Kidney tubule cell (primary cell): ENCODE results near the gene DNASE1L1.

Source experiments
- DNase-seq: peaks from one replicate; pipeline ENCODE4 v3.0.0-alpha.2; 2018; ENCODE audit warnings: low spot score

DNASE1L1 gene

DNA sequence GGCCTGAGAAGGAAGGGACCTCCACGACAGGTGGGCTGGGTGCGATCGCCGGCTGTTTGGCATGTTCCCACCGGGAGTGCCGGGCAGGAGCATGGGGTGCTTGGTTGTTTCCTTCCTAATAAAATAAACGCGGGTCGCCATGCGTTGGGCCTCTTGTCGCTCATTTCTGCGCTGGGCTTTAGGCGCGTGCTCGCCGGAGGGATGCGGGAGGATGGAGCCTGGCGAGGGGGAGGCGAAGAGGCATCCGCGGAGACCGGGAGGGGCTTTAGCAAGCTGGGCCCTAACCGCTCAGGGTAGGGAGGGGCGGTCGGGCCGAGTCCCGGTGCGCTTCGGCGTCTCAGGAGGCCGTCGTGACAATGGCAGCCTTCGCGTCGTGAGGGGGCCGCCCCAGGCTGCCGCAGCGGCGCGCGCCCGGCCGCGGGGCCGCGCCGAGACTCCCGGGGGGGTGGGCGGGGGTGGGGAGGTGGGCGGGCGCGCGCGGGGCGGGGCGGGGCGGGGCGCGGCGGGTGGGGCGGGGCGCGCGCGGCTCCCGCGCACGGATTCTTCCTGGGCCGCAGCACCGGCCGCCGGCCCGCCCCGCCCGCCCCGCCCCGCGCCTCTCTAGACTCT is 27.4 kb upstream of the DNASE1L1 start:
- DNase-seq = no peak

DNA sequence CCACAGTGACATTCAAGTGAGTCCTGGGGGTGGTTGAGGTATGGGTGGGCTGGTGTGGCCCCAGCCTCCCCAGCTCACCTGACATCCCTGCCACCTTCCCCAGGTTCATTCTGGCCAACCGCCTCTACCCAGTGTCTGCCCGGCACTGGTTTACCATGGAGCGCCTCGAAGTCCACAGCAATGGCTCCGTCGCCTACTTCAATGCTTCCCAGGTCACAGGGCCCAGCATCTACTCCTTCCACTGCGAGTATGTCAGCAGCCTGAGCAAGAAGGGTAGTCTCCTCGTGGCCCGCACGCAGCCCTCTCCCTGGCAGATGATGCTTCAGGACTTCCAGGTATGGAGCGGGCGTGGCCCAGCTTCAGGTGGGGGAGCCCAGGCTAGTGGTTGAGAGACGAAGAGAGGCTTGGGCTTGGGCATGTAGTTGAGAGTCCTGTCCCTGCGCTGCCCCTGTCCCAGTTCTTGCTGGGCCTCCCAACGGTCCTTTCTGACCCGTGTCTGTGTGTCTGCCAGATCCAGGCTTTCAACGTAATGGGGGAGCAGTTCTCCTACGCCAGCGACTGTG is 26.2 kb upstream of the DNASE1L1 start:
- no peak for DNase-seq

DNA sequence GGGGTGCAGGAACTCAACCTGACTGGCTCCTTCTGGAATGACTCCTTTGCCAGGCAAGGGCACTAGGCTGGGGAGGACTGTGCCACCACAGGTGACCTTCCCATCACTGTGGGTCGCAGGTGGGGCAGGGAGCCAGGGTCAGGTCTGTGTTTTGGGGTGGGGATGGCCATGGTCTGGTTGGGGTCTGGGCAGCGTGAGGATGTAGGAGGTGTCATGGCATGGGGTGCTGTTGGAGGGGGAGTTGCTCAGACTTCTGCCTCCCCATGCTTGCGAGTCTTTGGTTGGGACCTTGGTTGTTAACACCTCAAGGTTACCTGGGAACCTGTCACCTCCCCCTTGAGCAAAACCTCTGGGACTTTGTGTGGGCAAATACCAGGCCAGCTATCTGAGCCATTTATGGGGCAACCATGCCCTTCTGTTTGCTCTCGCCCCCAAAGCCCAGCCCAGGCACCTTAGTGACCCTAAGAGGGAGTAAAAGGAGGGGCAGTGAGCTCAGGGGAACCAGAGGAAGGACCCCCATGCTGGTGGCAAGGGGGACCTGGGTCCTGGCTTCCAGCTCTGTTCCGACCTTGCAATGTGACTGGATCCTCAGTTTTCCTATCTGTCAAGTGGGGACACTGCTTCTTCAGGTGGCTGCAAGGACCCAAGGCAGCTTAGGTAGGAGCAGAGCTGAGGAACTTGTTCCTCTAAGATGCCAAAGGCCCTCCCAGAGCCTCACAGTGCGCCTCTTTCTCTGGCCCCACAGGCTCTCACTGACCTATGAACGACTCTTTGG is 25.5 kb upstream of the DNASE1L1 start:
- no peak for DNase-seq

DNA sequence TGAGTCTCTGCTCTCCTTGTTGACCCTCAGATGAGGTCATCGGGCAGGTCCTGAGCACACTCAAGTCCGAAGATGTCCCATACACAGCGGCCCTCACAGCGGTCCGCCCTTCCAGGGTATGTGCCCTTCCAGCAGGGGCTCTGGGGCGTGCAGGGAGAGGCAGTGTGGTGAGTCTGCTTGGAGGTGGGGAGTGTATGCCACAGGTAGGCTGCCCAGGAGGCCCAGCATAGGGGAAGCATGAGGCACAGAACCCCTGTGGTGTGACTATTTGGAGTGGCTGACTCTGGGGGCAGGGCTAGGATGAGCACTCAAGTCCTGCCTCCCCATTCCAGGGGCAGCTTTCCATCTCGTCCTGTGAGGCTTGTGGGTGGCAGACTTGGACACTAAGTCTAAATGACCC is 24.6 kb upstream of the DNASE1L1 start:
- DNase-seq = no peak

DNA sequence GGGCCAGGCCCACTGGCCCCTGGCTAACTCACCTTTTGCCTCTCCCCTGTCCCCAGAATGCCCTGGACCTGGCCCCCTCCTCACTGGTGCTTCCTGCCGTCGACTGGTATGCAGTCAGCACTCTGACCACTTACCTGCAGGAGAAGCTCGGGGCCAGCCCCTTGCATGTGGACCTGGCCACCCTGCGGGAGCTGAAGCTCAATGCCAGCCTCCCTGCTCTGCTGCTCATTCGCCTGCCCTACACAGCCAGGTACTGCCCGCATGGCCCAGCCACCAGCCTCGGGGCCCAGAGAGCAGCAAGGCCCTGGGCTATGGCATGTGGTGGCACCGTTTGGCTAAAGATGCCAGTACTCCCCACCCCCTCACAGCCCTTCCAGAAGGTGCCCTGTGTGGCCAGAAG is 23.2 kb upstream of the DNASE1L1 start:
- DNase-seq = no peak

DNA sequence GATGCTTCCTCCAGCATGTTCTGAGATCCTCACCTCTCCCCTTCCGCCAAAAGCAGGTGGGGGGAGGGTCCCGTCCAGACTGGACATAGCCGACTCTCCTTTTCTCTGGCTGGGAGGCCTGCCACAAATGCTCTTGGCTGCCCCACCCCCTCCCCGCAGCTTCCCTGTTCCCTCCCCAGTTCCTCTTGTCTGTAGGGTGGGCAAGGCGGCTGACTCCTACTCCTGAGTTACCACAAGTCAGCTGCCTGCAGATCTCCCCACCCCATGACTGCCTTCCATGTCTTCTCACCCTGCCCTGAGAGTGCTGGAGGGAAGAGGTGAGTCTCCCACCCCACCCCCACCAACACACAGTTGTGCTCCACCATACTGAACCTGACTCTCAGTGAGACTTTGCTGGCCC is 22.3 kb upstream of the DNASE1L1 start:
- DNase-seq = no peak

DNA sequence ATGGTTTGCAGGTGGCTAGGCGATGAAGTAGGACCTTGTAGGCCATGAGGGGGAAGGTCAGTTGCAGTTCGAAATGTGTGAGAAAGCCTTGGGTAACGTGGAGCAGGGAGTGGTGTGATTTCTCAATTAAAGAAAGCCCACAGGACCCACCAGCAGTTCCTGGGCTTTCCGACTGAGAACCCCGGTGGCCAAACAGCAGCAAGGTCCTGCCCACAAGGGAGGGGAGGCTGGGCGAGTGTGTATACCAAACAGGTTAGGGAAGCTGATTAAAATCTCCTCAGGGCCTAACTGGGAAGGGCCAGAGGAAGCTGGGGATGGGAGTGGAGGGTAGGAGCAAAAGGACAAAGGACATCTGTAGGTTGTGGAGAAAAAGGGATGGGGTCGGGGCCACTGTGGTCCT is 21.9 kb upstream of the DNASE1L1 start:
- DNase-seq = no peak

DNA sequence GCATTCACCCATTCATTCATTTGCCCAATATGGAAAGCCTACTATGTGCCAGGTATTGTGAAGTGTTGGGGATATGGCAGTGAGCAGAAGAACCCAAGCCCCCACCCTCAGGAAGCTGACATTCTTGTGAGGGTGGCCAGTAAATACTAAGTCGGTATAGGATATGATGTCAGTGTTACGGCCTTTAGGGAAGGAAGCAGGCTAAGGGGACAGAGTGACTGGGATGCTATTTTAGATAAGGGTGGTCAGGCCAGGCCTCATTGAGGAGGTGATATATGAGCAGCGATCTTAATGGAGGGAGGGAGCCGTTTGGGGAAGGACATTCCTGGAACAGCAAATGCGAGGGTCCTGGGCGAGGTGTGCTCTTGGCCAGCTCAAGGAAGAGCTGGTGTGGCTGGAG is 21.4 kb upstream of the DNASE1L1 start:
- no peak for DNase-seq

DNA sequence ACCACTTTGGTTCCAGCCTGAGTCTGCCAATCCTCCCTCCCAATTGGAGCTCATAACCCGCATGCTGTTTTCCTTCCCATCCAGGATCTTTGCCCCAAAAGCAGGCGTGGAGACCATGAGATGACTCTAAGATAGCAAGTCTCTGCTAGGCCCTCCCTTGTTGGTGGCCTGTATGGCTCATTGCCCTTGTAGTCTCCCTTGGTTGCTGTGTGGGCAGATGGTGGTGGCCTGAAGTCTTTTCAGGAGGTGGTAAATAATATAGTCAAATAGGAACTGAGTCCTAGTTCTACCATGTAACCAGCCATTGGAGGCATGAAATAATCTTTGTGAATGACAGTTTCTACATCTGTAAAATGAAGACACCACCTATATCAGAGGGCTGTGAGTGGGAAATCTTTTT is 20.7 kb upstream of the DNASE1L1 start:
- no peak for DNase-seq

DNA sequence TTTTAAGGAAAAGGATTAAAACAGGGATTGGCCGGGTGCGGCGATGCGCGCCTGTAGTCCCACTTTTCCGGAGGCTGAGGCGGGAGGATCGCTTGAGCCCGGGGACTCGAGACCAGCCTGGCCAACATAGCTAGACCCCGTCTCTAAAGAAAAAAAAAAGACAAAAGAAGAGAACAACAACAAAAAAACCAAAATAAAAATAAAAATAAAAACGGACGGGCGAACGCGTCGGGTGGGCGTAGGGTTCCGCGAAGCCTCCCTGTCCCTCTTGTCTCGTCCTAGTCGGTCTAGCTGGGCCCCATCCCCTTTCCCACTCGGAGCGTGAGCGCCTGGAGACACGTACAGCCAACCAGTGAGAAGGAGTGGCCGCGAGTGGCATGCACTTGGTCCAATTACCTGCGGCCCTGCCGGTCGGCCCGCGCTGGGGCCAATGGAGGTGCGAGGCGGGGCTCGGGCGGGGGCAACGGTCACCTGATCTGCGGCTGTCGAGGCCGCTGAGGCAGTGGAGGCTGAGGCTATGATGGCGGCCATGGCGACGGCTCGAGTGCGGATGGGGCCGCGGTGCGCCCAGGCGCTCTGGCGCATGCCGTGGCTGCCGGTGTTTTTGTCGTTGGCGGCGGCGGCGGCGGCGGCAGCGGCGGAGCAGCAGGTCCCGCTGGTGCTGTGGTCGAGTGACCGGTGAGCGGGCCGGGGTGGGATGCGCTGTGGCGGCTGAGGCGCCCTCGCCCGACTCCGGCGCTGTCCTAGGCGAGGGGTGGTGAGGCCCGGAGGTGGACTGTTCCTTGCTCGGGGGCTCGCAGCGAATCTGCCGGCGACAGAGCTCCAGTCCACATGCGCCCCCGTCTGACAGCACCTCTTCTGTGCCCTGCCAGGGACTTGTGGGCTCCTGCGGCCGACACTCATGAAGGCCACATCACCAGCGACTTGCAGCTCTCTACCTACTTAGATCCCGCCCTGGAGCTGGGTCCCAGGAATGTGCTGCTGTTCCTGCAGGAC is 19.4 kb upstream of the DNASE1L1 start, which contains the start of gene ATP6AP1:
ATP6AP1 (plus strand) TSS at position 502 of the 996 bp plus-strand sequence; CDS start at position 518, 16 bp downstream.
- peak; percentile 92 for DNase-seq

DNA sequence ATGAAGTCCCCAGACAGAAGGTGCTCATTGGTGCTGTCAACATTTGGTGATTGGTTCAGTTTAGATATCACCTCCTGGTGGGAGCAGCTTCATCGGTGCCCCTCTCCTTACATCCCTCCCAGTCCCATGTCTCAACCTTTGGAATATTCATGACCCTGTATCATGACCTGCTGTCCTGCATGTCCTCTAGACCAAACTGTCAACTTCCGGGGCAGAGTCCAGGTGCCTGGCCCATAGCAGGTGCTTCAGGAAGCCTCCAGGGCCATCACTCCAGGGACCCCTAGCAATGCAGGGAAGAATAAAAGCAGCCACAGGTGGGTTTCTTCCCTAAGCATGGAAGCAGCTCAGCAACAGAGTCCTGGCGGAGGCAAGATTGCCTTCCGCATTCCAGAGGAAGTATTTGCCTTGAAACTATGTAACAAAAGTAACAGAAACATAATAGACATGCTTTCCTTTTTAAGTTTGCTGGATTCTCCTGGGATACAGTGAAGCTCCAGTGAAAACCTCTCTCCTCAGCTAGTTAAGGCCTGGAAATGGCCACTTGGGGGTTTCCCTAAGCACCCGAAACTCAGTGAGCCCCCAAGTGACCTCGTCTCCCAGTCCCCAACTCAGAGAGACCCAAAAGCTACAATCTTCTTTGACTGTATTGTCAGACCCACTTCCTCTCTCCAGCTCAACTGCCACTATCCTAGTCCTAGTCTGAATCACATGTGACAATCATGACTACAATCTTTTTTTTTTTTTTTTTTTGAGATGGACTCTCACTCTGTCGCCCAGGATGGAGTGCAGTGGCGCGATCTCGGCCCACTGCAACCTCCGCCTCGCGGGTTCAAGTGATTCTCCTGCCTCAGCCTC is 18.1 kb upstream of the DNASE1L1 start:
- peak; percentile 27 for DNase-seq

DNA sequence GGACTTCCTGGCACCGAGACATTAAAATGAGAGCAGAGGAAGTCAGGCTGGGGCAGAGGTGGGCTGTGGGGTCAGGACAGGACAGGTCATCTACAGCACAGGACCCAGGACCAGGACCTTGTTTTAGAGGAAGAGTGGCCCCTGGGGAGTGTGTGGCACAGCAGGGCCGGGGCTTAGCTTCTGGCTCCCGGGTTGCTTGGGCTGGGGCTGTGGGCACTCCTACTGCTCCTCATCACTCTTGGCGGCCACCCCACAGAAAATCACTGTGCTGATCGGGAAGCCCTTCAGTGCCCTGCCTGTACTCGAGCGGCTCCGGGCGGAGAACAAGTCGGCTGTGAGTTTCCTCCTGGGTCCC is 11.3 kb upstream of the DNASE1L1 start:
- no peak for DNase-seq

DNA sequence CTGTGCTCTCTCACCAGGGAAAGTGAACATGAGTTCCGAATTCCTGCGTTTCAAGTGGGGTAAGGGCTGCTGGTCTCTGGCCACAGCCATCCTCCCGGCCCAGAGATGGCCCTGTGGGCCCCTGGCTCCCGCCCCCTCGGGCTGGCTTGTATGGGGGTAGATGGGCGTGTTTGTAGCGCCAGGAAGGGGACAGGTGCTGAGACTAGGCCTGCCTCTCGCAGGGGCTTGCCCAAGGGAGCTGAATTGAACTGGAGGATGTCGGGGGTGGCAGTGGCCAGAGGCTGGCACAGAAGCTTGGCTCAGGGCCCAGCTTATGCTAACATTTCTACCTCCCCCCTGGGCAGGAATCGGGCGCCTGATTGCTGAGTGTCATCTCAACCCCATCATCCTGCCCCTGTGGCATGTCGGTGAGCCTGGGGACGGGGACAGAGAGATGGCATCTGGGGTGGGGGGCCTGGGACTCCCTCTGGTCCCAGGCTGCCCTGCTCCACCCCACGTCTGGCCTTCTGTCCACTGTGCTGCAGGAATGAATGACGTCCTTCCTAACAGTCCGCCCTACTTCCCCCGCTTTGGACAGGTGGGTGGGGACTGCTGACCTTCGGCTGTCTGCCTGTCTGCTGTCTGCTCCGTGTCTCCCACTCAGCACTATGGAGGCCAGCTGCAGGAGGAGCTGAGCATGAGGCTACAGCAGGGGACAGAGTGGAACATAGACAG is 10.8 kb upstream of the DNASE1L1 start:
- DNase-seq = no peak

DNA sequence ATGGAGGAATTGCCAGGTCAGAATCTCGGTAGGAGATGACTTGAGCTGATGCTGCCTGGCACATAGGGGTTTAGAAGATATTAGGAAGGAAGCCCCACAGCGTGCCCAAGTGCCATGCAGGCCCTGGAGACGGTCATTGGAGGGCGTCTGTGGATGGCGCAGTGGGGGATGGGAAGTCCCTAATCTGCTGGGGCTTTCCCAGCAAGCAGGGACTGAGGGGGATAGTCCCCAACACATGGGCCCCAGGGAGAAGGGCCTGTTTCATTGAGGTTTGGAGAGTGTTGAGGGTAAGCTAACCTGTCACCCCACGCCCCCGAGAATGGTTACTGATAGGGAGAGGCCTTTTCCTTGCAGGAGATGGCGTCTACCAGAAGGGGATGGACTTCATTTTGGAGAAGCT is 10.1 kb upstream of the DNASE1L1 start:
- DNase-seq = no peak

DNA sequence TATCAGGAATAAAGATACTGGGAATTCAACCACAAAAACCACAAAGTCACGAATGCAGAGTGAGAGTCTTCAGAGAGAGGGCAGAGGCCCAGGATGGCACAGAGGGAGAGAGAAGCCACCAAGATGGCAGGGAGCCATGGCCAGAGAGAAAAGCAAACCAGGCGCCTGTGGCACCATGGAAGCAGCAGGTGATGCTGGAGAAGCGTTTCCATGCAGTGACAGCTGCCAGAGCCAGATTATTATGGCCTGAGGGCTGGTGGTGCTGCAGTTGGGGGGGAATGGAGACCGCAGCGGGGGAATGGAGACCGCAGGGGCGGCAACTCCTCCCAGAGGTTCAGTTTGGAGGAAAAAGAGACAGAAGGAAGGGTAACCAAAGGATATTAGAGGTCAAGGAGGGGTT is 8.1 kb upstream of the DNASE1L1 start:
- DNase-seq = no peak

DNA sequence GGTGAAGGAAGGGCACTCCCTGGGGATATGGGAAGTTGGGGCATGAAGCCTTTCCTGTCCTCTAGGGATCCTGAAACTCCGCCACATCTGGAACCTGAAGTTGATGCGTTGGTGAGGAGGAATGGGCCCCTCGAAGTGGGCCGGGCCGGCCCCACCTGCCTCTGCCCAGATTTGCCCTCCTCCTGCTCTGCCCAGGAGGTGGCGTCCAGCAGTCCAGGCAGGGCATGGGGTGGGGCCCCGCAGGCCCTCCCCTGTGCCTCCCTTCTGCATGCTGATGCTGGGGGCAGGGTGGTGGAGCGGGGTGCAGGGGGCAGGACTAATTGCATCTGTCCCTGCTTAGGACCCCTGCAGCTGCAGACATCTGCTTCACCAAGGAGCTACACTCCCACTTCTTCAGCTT is 4.1 kb upstream of the DNASE1L1 start:
- no peak for DNase-seq

DNA sequence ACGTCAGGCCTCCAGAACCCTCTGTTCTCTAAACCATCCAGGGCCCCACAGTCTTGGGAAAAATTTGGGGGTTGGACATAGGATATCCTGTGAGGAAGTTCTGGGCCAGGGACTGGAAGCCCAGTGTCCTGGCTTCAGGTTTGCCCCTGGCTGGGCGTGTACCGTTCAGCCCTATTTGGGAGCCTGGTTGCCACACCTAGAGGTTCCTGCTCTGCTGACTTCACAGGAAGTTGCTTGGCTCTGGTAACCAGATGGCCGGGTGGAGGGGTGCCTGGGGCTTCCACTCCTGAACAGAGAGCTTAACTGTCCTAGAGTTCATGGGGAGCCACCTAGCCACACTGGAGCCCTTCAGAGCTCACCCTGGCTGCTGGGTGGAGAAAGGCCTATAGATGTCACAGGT is 3.4 kb upstream of the DNASE1L1 start:
- DNase-seq = no peak

DNA sequence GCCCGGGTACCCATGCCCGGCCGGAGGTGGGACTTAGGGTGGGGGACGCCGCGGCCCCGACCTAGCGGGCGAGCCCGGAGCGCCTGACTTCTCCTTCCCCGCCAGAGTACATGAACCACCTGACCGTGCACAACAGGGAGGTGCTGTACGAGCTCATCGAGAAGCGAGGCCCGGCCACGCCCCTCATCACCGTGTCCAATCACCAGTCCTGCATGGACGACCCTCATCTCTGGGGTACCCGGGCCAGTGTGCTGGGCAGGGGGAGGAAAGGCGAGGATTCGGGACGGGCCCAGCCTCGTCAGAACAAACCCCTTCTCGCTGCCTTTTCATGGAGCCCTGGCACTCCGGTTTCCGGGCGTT is 2.9 kb upstream of the DNASE1L1 start:
- DNase-seq = peak; percentile 58

DNA sequence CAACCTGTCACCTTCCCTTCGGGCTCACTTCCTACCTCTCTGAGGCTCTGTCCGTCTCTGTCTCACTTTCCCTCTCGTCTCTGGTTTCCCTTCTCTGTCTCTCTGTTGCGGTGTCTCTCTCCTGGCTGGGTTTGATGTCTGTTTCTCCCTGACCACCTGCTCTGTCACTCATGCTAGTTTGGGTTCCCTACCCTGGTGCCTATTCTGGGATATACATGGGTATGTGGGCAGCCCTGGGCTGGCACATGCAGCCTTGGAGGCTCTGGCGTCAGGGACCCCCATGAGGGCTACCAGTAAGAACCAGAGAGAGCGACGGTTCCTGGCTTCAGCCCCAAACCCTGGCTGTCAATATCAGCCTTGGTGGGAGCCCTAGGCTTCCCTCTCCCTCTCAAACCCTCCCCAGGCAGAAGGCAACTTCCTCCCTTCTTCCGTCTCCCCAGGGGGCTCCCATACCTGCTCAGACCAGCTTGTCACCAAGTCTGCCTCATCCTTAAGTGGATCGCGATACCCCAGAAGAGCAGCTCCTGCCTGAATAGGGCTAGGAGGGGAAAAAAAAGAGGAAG is 314 bp downstream of the DNASE1L1 start:
- no peak for DNase-seq

DNA sequence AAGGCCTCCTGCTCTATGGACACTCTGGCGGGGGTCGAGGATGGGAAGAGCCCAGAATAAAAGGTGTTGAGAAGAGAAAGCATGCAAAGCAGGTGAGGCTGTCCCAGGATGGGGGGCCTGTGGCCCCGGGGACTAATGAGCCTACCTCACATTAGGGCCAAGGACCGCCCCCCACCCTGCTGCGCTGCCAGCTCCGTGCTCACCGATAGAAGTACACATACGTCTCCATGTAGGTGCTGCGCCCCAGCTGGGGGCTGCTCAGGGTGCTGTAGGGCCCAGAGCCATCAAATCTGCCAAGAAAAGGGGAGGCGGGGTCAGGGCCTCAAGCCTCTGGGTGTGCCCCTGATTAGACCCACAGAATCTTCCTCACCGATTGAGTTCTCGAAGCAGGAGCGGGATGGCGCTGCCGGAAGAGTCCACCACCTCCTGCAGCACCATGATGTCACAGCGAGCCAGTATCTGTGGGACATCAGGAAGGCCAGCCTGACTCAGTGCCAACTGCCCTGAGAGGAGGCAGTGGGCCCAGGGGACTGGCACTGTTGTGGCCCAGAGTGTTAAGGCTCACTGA is 4.3 kb downstream of the DNASE1L1 start:
- no peak for DNase-seq
